GM19328 (cell line): ENCODE data around the gene WRAP73.

Source experiments
- ATAC-seq: cut with Tn5 transposase; IDR thresholded peaks from one replicate; pipeline ENCODE4 v1.9.1; 2021; ENCODE audit warnings: mild to moderate bottlenecking, moderate library complexity; ENCODE audit not compliant: unreplicated experiment

The WRAP73 gene

GRCh38 chr1:3681898-3682806, 32.2 kb upstream of the WRAP73 start:
- no peak for ATAC-seq

GRCh38 chr1:3681231-3681897, 31.5 kb upstream of the WRAP73 start:
- ATAC-seq: no peak

GRCh38 chr1:3680488-3681230, 30.8 kb upstream of the WRAP73 start:
- ATAC-seq: no peak

GRCh38 chr1:3679799-3680453, 30.0 kb upstream of the WRAP73 start:
- no peak for ATAC-seq

GRCh38 chr1:3679098-3679555, 29.2 kb upstream of the WRAP73 start:
- ATAC-seq: no peak

- ATAC-seq: no peak
Measured at GRCh38 chr1:3678361-3679097, 28.6 kb upstream of the WRAP73 start.

GRCh38 chr1:3677484-3677883, 27.6 kb upstream of the WRAP73 start:
- ATAC-seq: peak; percentile 0

- ATAC-seq: peak; percentile 62
Measured at GRCh38 chr1:3676581-3677470, 26.9 kb upstream of the WRAP73 start.

- no peak for ATAC-seq
Measured at GRCh38 chr1:3675436-3675835, 25.5 kb upstream of the WRAP73 start.

GRCh38 chr1:3674100-3675094, 24.5 kb upstream of the WRAP73 start:
- no peak for ATAC-seq

- no peak for ATAC-seq
Measured at GRCh38 chr1:3673381-3674099, 23.6 kb upstream of the WRAP73 start.

- ATAC-seq: no peak
Measured at GRCh38 chr1:3672971-3673361, 23.1 kb upstream of the WRAP73 start.

- ATAC-seq: no peak
Measured at GRCh38 chr1:3672231-3672970, 22.5 kb upstream of the WRAP73 start.

GRCh38 chr1:3671371-3672180, 21.7 kb upstream of the WRAP73 start:
- ATAC-seq: no peak

- ATAC-seq: no peak
Measured at GRCh38 chr1:3670823-3671265, 20.9 kb upstream of the WRAP73 start.

GRCh38 chr1:3669971-3670431, 20.1 kb upstream of the WRAP73 start:
- no peak for ATAC-seq
